GM13977 (cell line): ENCODE results near the gene ITPKB.
"Not testable (repeated sequence)": the region's sequence is repeated elsewhere in the genome, so short reads cannot be mapped to it uniquely, and the experiment has no call there.

Source experiments
- DNase-seq: peaks from one replicate; pipeline ENCODE4 v3.0.0; 2012; ENCODE audit warnings: low spot score
- in situ Hi-C: fragments of 300-500 bp; cut with MboI; formaldehyde crosslinking; loops from one replicate; pipeline ENCODE4 v1.12.0; 2022; ENCODE audit warnings: low sequenced_read_pairs, low pct_unique_long_range_greater_than_20kb, mixed read lengths, inconsistent platforms; ENCODE audit not compliant: unreplicated experiment
- TF ChIP-seq, protein P1 (sequence below): IDR thresholded peaks from 2 replicates; pipeline ENCODE4 v1.5.1; 2012; ENCODE audit warnings: mild to moderate bottlenecking, control low read depth; ENCODE audit not compliant: insufficient read depth; ENCODE audit errors: extremely low read depth, missing control alignments

The ITPKB gene

DNA sequence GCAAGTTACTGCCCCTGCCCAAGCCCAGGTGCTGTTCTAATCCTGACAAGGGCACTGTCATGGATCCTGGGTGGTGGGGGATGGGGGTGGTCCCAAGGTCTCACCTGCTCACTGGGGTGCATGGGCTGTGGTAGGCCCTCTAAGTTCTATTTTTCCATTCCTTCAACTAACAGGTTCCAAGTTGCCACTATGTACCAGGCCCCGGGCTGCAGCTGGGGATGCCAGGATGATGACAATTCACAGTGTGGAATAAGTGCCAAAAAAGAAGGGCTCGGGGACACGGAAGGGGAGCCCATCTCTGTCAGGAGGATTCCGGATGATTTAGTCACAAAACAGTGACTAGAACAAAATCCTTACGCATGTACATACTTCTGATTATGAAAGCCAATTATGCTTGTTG, 114.6 kb downstream of the ITPKB start:
- TF ChIP-seq, protein P1, sequence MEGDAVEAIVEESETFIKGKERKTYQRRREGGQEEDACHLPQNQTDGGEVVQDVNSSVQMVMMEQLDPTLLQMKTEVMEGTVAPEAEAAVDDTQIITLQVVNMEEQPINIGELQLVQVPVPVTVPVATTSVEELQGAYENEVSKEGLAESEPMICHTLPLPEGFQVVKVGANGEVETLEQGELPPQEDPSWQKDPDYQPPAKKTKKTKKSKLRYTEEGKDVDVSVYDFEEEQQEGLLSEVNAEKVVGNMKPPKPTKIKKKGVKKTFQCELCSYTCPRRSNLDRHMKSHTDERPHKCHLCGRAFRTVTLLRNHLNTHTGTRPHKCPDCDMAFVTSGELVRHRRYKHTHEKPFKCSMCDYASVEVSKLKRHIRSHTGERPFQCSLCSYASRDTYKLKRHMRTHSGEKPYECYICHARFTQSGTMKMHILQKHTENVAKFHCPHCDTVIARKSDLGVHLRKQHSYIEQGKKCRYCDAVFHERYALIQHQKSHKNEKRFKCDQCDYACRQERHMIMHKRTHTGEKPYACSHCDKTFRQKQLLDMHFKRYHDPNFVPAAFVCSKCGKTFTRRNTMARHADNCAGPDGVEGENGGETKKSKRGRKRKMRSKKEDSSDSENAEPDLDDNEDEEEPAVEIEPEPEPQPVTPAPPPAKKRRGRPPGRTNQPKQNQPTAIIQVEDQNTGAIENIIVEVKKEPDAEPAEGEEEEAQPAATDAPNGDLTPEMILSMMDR: no peak
- DNase-seq: no peak
- in situ Hi-C loops: no loop called here

DNA sequence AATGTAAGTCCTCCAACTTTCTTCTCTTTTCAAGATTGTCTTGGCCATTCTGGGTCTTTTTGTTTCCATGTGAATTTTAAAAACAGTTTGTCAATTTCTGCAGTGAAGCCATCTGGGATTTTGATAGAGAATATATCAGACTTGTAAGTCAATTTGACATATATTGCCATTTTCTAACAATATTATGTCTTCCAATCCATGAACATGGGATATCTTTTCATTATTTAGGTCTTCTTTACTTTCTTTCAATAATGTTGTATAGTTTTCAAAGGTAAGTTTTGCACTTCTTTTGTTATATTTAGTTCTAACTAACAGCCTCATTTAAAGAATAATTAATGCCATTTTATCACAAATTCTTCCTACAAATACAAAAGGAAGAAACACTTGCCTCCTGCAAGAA, 117.1 kb downstream of the ITPKB start:
- in situ Hi-C loops: no loop called here
- TF ChIP-seq, protein P1: no peak
- no peak for DNase-seq

DNA sequence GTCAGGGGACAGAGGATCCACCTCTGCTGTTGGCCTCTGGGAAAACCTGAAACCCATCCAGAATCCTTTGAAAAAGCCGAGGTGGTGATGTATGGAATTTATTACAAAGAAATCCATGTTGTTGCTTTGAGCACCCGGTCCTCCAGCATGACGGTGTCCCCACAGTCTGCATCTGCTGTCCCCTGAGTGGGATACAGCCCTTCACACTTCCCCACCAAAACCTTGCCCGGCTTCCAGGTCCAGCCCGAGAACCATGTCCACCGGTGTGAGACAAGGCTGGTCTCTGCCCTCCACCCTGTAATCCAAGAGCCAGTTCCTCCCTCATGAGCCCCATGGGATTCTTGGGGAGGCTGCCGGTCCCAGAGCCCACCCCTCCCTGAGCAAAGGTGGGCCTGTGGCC, 120.1 kb downstream of the ITPKB start:
- TF ChIP-seq, protein P1: no peak
- in situ Hi-C loops: no loop called here
- no peak for DNase-seq

DNA sequence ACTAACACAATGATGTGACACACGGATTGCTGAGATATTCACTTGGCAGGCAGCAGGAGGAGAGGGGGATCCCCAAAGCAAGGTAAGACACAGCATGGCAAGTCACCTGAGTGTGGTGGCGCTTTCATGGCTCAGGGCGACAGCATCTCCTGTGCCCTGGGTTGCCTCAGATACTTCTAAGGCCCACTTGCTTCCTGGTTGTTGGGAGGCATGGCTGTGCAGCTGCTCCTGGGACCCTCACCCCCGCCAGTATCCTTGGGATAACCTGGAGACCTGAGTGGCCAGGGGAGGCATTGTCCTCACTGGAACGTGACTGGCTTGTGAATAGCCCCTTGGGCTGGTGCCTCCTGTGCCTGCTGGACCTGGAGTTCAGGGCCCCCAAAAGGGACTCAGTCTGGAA, 120.7 kb downstream of the ITPKB start:
- TF ChIP-seq, protein P1: no peak
- in situ Hi-C loops: no loop called here
- no peak for DNase-seq

DNA sequence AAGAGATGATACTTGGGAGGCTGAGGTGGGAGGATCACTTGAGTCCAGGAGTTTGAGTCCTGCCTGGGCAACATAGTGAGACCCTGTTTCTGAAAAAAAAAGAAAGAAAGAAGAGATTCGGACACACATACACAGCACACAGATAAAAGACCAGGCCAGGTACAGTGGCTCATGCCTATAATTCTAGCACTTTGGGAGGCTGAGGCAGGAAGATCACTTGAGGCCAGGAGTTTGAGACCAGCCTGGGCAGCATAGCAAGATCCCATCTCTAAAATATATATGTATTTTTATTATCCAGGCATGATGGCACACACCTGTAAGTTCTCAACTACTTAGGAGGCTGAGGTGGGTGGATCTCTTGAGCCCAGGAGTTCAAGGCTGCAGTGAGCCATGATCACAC, 121.4 kb downstream of the ITPKB start:
- DNase-seq, in situ Hi-C loops: not testable (repeated sequence)

DNA sequence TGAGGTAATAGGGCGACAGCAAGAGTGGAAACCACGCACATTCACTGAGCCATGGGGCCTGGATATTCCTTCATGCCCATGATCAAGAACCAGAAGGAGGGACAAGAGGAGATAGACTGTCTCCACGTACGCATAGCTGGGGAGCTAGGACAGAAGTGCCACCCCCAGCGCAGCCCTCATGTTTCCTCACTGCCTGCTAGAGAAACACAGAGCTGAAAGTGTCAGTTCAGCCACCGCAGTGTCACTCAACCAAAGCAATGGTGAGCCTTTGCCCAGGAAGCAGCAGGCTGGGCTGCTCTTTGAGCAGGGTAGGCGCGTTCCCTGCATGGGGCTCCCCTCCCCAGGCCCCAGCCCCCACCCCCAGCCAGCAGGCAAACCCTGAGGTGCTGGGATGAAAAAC, 122.0 kb downstream of the ITPKB start:
- DNase-seq: no peak
- TF ChIP-seq, protein P1: no peak
- in situ Hi-C loops: no loop called here

DNA sequence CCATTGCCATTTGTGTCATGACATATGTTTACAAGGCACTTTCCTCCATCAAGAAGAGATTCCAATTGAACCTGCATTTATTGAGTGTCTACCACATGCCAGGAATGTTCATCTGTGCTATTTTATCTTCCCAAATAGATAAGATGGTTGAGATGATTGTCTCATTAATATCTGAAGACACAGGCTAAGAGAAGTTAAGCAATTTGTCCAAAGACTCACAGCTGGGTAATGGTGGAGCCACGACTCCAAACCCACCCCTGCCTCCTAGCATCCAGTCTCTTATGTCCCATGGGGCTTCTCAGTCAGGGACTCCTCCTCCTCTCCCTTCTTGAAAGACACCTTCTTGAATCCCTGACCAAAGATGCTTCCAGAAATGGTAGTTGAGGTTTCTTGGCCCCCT, 122.4 kb downstream of the ITPKB start:
- in situ Hi-C loops: no loop called here
- TF ChIP-seq, protein P1: no peak
- no peak for DNase-seq

DNA sequence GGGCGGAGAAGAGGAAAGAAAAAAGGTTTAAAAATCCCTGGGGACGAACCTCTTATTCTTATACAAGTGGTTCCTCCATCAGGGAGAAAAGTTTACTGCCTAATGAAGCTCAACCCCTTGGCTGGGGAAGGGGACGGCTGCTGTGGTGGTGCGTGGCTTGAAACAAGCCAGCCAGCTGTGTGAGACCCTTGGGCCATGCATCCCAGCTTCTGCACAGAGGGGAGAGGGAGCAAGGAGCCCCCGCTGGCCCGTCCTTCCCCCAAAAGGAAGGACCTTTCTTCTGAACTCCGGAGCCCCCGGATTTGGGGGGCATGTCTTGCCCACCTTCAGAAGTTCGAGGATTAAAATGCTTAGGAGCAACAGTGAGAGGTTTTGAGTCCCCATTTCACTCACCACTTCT, 123.2 kb downstream of the ITPKB start:
- DNase-seq: no peak
- in situ Hi-C loops: no loop called here
- TF ChIP-seq, protein P1: no peak

DNA sequence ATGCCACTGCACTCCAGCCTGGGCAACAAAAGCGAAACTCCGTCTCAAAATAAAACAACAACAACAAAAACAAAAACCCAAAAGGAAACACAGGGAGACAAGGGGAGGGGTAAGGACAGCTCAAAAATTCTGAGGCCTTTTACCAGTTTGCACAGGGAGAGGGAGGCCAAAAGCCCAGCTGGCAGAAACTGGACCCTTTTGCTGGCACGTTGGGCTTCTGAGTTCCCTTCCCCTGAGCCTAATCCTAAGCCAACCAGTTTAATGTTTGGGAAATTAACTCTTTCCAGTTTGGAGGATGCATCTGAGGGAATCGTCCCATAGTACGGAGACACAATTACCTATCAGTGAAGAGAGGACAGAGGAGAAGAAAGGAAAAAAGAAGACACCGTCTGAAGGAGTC, 127.1 kb downstream of the ITPKB start:
- in situ Hi-C loops: not testable (repeated sequence)

More for the DNA sequence above, 127.1 kb downstream of the ITPKB start:
- DNase-seq: not testable (repeated sequence)
